HL-60 (cell line): ENCODE measurements around the gene ARMH1.

ENCODE experiments used
- CTCF ChIP-seq: IDR thresholded peaks from one replicate; pipeline ENCODE4 v1.5.1; 2011; ENCODE audit warnings: low read length, control low read depth, inconsistent platforms; ENCODE audit not compliant: insufficient read depth
- POLR2AphosphoS5 ChIP-seq: IDR thresholded peaks from 2 replicates; pipeline ENCODE4 v1.6.1; 2012; ENCODE audit warnings: low read depth

GRCh38 chr1:44685881-44686280 lies 11.4 kb downstream of the ARMH1 start:
- TF ChIP-seq CTCF (no peak), POLR2AphosphoS5 (no peak)
